Right ventricle myocardium inferior (tissue), 1 donor: ENCODE measurements around the gene PIP4K2C. TPM values are rescaled to one million over a fixed set of nuclear protein-coding genes. Genes with fewer than 3 reads are reported as not detected.
A peak's percentile ranks its signal among the peaks of the same experiment; 100 is the strongest.
"Not testable (repeated sequence)": the region's sequence is repeated elsewhere in the genome, so short reads cannot be mapped to it uniquely, and the experiment has no call there.

Experiments used
- ATAC-seq: fragments of 200-7000 bp; cut with Tn5 transposase; one replicate; pipeline ENCODE4 v1.9.1; 2020; ENCODE audit warnings: mild to moderate bottlenecking, moderate library complexity
- DNase-seq: peaks from one replicate; pipeline ENCODE4 v3.0.0; 2021; ENCODE audit errors: missing footprints
- intact Hi-C: fragments of 100-400 bp; cut with DNase I; formaldehyde crosslinking; loops from one replicate; pipeline ENCODE4 v1.11.0; 2022
- total RNA-seq: library from RNA; stranded (reverse); fragmentation: NEBNext Ultra II Directional; extraction: Animal tissue kit (Norgen Biotek cat#: 25700); gene quantifications from one replicate; pipeline ENCODE4 v1.2.1, GENCODE V29; 2021
- donor health status: DM: no; HTN: yes; CAD: no; lungs with severe emphysema.

Gene PIP4K2C
- total RNA-seq, 1 donor from 2014 or later: 13.1 TPM

DNA sequence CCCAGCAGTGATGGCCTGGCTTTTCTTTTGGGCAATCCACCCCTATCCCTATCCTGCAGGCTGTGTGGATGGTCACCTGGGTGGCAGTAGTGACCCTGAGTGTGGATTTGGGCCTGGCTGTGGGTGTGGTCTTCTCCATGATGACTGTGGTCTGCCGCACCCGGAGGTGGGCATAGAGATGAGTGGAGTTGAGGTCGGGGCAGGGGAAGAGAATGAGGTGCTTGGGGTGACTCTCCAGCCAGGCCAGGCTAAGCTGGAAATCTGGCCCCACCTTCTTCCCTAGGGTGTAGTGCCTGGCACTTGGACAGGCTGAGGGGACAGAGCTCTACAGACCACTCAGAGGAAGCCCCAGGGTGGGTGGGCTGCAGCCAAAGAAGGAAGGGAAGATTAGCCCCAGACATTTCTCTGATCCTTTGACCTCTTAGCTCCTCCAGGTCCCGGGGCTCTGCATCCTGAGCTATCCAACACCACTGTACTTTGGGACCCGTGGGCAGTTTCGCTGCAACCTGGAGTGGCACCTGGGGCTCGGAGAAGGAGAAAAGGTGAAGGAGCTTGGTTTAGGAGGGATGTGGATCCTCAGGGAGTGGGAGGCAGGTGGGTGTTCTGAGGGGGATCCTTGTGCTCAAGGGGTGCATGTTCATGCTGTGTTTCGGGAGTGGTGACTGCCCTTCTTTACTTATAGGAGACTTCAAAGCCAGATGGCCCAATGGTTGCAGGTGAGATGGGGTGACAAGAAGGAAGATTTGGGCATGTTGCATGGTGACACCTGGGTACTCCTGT is 33.6 kb downstream of the PIP4K2C start:
- ATAC-seq (no peak), DNase-seq (no peak)
- intact Hi-C loops: loop anchor here (10.0 kb wide), 1 partner anchor 170 kb away; the partner anchor contains the start of genes GLI1 and INHBE

DNA sequence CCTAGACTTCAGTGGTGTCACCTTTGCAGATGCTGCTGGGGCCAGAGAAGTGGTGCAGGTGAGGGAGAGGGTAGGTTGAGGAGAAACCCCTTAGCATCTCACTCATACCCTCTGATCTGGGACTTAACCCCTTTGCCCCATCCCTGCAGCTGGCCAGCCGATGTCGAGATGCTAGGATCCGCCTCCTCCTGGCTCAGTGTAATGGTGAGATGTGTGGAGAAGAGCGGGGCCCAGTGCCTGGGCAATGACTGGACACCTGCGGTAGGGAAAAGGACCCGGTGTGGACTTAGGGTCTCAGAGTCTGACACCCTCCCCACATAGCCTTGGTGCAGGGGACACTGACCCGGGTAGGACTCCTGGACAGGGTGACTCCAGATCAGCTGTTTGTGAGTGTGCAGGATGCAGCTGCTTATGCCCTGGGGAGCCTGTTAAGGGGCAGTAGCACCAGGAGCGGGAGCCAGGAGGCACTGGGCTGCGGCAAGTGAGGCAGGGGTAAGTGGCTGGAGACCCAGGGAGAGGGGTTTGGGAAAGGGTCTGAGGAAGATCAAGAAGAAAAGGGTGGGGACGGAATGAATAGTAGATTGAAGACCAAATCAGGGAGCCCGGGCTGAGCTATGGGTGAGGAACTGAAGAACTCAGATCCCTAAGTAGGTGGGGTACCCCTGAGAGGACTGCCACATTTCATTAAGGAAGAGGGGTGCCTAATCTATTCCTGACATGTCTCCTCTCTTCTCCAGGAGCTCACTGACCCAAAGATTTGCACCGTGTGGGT is 34.5 kb downstream of the PIP4K2C start:
- intact Hi-C loops: loop anchor here (10.0 kb wide), 1 partner anchor 171 kb away; the partner anchor contains the start of genes GLI1 and INHBE
- ATAC-seq (no peak), DNase-seq (no peak)

DNA sequence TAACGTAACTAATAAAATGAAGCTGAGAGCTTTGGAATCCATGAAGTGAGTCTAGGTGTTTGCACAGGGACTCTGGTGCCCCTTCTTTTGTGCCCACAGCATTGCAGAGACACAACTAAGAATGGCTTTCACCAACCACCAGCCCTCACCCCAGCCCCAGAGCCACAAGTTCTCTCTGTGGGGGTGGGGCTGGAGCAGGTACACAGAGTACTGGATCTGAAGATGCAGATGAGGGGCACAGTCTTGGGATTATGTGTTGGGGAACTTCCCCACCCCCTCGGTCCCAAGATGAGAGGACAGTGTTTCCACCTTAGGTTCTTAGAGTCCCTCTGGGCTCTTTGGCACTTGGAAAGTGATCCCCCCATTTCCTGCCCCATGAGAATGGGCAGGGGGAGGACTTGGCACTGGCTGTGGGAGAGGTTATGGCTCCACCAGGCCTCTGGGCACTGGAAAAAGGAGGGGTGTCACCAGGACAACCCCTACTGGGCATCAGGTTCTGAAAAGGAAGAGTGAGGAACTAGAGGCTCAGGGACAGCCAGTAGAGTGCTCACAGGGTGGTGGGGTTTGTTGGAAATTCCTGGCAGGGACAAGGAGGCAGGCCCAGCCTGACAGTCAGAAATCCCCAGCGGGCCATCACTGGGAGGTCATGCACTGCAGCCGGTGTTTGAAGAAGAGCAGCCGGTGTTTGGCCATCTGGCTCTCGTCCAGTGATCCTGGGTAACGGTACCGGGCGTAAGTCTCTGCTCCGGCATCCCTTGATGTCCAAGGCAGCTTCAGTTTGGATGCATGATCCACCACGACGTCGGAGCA is 35.3 kb downstream of the PIP4K2C start:
- intact Hi-C loops: loop anchor here (10.0 kb wide), 1 partner anchor 172 kb away; the partner anchor contains the start of genes GLI1 and INHBE
- no peak for DNase-seq

DNA sequence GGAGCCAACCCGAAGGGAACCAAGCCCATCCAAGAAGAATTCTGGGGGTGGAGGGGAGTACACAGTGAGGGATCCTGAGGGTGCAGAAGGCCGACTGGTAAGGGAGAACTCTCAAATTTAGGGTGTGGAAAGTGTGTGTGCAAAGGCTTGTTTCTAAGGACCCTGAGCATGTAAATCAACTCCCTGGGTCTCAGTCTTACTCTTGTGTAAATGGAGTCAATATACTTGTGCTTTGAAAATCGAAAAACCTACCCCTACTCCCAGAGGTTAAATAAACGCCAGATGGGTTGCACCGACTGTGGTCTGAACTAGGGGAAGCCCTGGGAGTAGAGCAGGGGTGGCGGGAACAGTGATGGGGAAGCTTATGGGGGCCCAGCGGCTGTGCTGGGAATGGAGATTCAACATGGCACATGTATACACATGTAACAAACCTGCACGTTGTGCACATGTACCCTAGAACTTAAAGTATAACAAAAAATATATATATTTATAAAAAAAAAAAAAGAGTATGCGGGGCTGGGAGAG is 36.0 kb downstream of the PIP4K2C start:
- ATAC-seq (no peak), DNase-seq (no peak)
- intact Hi-C loops: loop anchor here (10.0 kb wide), 1 partner anchor 172 kb away; the partner anchor contains the start of genes GLI1 and INHBE

More for the DNA sequence above, 35.3 kb downstream of the PIP4K2C start:
- no peak for ATAC-seq

DNA sequence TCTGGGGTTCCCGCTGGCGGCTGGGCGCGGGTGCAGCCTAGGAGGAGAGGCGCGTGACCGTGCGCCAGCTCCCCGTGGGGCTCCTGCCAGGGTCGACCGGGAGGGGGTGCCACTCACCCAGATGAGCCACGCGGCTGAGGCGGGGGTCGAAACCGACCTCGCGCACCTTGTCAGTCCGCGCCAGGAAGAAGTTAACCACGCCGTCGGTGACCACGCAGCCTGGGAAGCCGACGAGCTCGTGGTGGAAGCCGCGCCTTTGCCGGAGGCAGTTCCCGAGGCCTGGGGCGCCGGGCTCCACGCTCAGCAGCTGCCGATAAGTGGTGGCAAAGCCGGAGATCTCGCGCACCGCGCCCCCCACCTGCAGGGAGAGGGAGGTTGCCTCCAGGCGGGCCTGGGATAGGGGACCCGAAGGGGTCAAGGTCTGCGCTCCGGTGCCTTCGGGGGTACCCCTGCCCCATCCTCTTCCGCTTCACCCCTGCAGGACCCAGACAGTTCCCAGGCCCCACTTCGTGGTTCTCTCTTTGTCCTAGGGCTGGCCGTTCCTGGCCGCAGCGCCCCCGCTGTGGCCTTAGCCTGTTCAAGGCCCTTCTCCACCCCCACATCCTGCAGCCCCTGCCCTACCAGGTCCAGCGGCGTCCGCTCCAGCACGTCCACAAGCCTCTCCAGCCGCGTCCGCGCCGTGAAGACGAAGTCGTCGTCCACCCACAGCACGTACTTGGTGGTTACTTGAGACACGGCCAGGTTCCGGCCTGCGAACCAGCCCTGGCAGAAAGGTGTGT is 36.7 kb downstream of the PIP4K2C start:
- ATAC-seq: no peak
- intact Hi-C loops: loop anchor here (10.0 kb wide), 1 partner anchor 173 kb away; the partner anchor contains the start of genes GLI1 and INHBE
- DNase-seq: peak; percentile 74

DNA sequence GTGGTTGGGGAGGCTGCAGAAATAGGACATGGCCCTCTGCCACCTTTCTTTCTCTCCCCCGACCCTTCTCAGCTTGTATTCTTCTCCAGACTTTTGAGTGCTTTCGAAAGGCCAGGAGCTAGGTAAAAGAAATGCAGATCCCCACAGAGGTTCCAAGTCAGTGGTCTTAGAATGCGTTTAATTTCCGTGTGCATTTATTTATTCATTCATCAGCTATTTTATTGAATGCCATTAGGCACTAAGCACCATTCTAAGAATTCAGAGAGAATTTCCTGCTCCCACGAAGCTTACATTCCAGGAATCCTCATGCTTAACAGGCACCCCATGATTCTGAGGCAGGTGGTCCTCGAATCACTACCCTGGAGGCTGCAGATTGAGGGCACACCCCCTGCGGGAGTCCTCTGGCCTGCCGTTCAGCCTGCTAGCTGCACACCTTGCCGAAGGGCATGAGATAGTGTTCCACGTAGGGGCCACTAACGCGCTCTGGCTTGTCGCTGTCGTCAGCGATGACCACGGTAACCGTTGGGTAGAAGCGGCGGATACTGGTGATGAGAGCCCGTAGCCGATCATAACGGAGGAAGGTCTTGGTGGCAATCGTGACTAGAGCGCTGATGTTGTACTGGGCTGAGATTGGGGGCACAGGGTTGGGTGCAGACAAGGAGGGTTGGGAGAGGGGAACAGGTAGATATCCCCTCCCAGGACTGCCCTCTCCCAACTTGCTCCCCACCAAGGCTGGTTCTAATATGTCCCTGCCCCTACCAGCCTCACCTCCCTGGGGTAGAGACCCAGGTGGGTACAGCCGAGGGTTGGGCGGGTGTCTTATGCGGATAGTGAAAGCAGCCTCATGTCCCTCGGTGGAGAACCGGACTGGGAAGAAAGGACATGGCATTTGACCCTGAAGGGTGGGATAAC is 37.5 kb downstream of the PIP4K2C start:
- intact Hi-C loops: loop anchor here (10.0 kb wide), 1 partner anchor 174 kb away; the partner anchor contains the start of genes GLI1 and INHBE
- ATAC-seq (no peak), DNase-seq (no peak)

DNA sequence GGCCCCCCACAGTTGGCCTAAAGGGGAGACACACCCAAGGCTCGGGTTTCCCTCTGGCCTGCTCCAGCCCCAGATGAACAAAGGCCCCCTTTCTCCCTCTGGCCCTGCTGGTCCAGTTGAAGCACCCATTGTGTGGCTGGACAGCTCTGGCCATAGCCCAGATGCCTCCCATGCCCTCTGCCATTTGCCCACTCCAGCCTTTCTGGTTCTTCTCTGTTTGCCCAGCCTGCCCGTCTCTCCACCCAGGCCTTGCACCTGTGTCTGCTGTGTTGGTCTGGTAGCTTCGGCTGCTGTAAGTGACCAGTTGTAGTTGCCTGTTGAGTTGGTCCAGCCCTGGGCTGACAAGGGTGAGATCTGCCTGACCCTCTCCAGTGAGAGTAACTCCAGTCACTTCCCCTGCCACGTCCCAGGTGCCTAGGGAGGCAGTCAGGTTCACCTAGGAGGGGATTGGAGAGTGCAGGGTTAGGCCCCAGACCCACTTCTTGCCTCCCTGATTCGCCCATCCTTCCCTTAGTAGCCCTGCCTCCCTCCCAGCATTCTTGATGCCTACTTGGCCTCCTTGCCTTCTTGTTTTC is 39.0 kb downstream of the PIP4K2C start:
- intact Hi-C loops: loop anchor here (10.0 kb wide), 1 partner anchor 175 kb away; the partner anchor contains the start of genes GLI1 and INHBE

DNA sequence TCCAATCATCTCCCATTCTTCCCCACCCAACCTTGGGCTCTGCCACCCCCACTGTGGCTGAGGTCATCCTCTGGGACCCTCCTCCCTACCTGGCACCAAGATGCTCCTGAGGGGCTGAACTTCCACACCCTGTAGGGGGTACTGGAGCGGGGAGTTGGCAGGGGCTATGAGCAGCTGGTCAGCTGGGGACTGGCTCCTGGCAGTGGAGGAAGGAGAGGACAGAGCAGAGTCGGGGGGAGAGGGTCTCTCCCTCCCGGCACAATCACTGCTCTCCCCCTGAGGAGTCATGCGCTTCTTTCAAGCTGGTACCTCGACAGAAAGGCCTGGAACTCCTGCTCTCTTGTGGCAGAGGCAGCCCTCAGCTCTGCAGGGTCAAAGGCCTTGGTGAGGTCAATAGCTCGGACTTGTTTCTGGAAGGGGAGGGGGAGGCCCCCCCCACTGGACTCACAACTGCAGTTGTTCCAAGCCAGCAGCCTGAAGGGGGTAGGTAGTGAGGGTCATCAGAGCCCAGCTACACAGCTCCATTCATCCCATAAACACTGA is 40.0 kb downstream of the PIP4K2C start:
- DNase-seq (no peak), ATAC-seq (no peak)
- intact Hi-C loops: no loop called here

More for the DNA sequence above, 39.0 kb downstream of the PIP4K2C start:
- DNase-seq: no peak
- no peak for ATAC-seq

DNA sequence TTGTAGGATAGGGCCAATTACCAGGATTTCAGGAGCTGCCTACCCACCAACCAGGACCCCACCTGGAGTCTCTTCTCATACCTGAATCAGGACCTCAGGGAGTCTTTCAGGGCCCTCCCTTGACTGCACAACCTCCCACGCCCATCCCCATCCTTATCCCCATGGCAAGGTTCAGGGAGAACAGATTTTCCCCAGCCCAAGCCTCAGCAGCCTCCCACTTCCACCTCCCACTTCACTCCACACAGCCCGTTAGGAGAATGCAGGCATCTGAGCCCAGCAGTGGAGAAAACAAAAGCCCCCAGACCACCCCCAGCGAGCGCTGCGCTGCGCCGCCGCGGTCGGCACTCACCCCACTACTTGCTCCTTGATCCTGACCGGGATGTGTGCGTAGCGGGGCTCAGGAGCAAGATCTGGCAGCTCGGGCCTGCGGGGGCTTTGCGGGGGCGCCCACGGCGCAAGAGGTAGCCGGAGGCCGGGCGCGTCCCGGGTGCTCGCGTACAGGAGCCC is 40.6 kb downstream of the PIP4K2C start:
- intact Hi-C loops: no loop called here
- no peak for DNase-seq
- ATAC-seq: no peak

DNA sequence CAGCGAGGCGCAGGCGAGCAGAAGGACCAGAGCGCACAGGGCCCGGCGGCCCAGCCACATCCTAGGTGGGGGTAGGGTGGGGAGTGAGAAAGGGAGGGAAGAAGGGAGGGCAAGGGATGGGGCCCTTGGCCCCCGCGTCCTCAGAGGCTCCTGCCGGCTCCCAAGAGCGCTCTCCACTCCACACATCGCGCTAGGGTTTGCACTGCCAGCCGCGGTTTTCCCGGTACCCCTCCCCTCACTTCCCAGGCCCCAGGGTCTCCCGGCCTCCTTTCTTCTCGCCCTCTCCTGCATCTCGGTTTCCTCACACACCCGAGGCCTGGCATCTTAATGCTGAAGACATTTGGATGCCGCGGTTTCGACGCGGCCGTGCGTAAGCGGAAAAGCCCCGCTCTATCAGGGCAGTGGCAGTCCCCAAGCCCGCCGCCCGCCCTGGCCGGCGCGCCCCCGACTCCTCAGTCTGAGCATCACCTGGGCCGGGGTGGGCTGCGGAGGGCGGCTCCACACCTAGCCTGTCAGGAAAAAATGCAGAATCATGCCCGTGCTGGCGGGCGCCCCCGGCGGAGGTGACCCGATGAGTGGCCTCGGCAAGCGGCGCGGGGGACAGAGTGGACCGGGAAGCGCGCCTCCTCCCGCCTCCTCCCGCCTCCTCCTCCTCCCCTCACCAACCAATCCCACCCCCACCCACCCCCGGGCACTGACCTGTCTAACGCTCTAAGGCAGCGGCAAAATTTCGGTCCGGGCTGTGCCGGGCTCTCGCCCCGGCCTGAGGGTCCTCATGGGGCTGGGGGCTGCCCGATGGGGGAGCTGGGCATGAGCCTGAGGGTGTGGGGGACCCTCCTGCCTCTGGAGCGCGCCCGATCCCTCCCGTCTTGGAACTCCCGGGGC is 41.3 kb downstream of the PIP4K2C start:
- ATAC-seq (peak; percentile 41), DNase-seq (no peak)
- intact Hi-C loops: no loop called here

DNA sequence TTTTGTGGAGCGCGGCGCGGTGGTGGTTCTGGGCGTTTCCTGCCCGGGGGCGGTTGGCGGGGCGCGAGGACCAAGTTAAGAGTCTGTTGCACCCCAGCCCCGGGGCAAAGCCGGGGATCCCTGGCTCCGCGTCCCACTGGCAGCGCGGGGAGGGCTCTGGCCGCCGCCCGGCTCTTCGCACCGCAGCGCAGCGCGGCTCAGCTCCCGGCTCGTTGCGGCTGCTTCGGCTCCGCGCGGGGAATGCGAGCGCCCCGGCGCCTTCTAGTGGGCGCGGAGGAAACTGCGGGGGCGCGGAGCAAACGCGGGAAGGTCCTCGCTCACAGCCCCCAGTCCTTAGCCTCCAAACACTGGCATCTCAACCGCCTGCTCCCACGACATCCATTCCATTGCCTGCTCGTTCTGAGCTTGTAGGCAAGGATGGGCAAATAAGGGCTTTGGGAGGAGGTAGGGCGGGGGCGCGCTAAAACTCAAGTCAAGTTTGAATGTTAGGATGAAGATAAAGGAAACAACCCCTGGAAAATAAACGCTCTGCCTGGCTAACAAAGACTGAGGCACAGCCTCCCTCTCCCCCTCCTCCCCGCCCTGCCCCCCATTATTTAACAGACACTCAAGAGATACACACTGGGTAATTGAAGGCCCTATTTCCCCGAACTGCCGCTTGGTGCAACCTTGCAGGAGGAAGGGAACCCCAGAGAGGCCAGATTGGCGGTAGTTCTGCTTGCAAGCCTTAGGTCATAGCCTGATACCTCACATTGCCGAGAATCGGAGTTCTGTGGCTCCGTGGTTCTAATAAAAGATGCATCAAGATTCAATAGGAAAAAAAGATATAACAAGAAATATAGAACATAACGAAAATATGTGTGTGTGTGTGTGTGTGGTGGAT is 42.2 kb downstream of the PIP4K2C start, which contains the start of gene B4GALNT1:
TSS of gene B4GALNT1 (minus strand) at position 244 of the 883 bp plus-strand sequence. CDS start 1,069 bp downstream, outside the sequence.
- ATAC-seq: peak; percentile 90
- intact Hi-C loops: loop anchor here (1.0 kb wide), 1 partner anchor 50 kb away; no protein-coding TSS in a partner anchor
- peak; percentile 86 for DNase-seq

DNA sequence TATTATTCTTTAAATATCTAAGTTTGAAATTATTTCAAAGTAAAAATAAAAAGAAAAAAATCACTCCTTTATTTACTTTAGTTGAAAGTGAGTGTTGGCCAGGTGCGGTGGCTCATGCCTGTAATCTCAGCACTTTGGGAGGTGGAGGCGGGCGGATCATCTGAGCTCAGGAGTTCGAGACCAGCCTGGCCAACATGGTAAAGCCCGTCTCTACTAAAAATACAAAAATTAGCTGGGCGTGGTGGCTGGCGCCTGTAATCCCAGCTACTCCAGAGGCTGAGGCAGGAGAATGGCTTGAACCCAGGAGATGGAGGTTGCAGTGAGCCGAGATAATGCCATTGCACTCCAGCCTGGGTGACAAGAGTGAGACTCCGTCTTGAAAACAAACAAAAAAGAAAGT is 45.7 kb downstream of the PIP4K2C start:
- DNase-seq, intact Hi-C loops, ATAC-seq: not testable (repeated sequence)

DNA sequence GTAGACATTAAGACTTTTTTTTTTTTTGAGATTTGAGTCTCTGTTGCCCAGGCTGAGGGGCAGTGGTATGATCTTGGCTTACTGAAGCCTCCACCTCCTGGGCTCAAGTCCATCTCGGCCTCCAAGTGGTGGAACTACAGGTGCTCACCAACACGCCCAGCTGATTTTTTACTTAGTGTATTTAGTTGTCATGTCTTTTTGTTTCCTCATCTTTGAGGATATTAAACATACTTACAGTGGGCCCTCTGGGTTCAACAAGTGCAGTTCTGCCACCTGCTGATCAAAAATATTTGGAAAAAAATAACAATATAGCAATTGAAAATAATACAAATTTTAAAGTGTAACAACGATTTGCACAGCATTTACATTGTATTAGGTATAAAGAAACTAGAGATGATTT is 46.4 kb downstream of the PIP4K2C start:
- intact Hi-C loops: no loop called here
- no peak for DNase-seq
- ATAC-seq: no peak

DNA sequence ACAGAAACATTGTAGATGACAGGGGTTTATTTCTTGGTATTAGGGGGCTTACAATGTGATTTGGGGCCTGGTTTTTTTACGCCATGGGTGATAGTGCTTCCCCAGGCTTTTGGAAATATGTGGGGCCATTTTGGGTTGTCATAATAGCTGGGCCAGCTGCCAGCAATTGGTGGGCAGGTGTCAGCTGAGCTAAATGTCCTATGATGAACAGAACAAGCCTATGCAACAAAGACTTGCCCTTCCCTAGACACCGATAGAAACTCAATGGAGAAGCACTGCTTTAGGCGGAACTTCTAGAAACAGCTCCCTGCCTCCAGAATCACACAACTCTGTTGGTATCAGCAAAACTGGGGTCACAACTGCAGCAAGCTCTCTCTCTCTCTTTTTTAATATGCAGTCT is 47.1 kb downstream of the PIP4K2C start:
- intact Hi-C loops: no loop called here
- ATAC-seq (no peak), DNase-seq (no peak)
